ENCODE measurements around the gene DUSP22. TPM values are rescaled to one million over a fixed set of nuclear protein-coding genes. Genes with fewer than 3 reads are reported as not detected.

Gene DUSP22
- total and polyA plus RNA-seq, 4 donors = 9.5 to 31.0 (median 20.1) TPM

- Histone ChIP-seq H3K27ac (ENCODE audit: low read depth in 1 of 2, low read length in 2 of 2) (no peak overlapping the region), H3K4me3 (ENCODE audit: low read depth in 1 of 3, low read length in 3 of 3) (no peak overlapping the region), H3K9ac (ENCODE audit: low read depth in 1 of 2, low read length in 2 of 2) (no peak overlapping the region), H3K27me3 (ENCODE audit: control insufficient read depth in 4 of 4, insufficient read depth in 4 of 4, low read length in 3 of 4) (no peaks in the 10 kb centered on the region), H3K9me3 (ENCODE audit: control insufficient read depth in 4 of 4, low read length in 3 of 4) (no peaks in the 10 kb centered on the region), H3K36me3 (ENCODE audit: control insufficient read depth in 4 of 4, insufficient read depth in 3 of 4, low read depth in 1 of 4, low read length in 3 of 4) (no peaks in the 10 kb centered on the region), H3K4me1 (ENCODE audit: control insufficient read depth in 4 of 4, insufficient read depth in 4 of 4, low read length in 3 of 4) (peaks cover 0 to 2% (median 0%) of the 10 kb centered on the region in 4 donors)
- no peak for DNase-seq (ENCODE audit: low spot score)
- TF ChIP-seq FOXA1 (IDR thresholded peaks at IDR 0.05) (no peak), RXRA (IDR thresholded peaks at IDR 0.05) (no peak)
- WGBS = 91% methylated on average over 8 of the region's 8 CpGs
Observed at GRCh38 chr6:301526-301925, 9.2 kb downstream of the DUSP22 start.

- Histone ChIP-seq H3K9ac (ENCODE audit: low read depth in 1 of 2, low read length in 2 of 2) (no peak overlapping the region), H3K4me1 (ENCODE audit: control insufficient read depth in 4 of 4, insufficient read depth in 4 of 4, low read length in 3 of 4) (peaks cover 0 to 2% (median 0%) of the 10 kb centered on the region in 4 donors), H3K27me3 (ENCODE audit: control insufficient read depth in 4 of 4, insufficient read depth in 4 of 4, low read length in 3 of 4) (no peaks in the 10 kb centered on the region), H3K36me3 (ENCODE audit: control insufficient read depth in 4 of 4, insufficient read depth in 3 of 4, low read depth in 1 of 4, low read length in 3 of 4) (no peaks in the 10 kb centered on the region), H3K27ac (ENCODE audit: low read depth in 1 of 2, low read length in 2 of 2) (no peak overlapping the region), H3K9me3 (ENCODE audit: control insufficient read depth in 4 of 4, low read length in 3 of 4) (no peaks in the 10 kb centered on the region), H3K4me3 (ENCODE audit: low read depth in 1 of 3, low read length in 3 of 3) (no peak overlapping the region)
- no peak for DNase-seq (ENCODE audit: low spot score)
- TF ChIP-seq FOXA2 (IDR thresholded peaks at IDR 0.05) (no peak), TAF1 (conservative IDR thresholded peaks at IDR 0.05) (no peak)
- WGBS = 91% methylated on average over 20 of the region's 20 CpGs
Observed at GRCh38 chr6:301929-302705, 9.8 kb downstream of the DUSP22 start.

- Histone ChIP-seq H3K36me3 (ENCODE audit: control insufficient read depth in 4 of 4, insufficient read depth in 3 of 4, low read depth in 1 of 4, low read length in 3 of 4) (peaks cover 0 to 4% (median 0%) of the 10 kb centered on the region in 4 donors), H3K27ac (ENCODE audit: low read depth in 1 of 2, low read length in 2 of 2) (no peak overlapping the region), H3K9ac (ENCODE audit: low read depth in 1 of 2, low read length in 2 of 2) (no peak overlapping the region), H3K4me3 (ENCODE audit: low read depth in 1 of 3, low read length in 3 of 3) (no peak overlapping the region), H3K27me3 (ENCODE audit: control insufficient read depth in 4 of 4, insufficient read depth in 4 of 4, low read length in 3 of 4) (no peaks in the 10 kb centered on the region), H3K9me3 (ENCODE audit: control insufficient read depth in 4 of 4, low read length in 3 of 4) (no peaks in the 10 kb centered on the region), H3K4me1 (ENCODE audit: control insufficient read depth in 4 of 4, insufficient read depth in 4 of 4, low read length in 3 of 4) (peaks cover 0 to 2% (median 0%) of the 10 kb centered on the region in 4 donors)
- TF ChIP-seq GABPA (IDR thresholded peaks at IDR 0.05 in 1 of 2, conservative IDR thresholded peaks at IDR 0.05 in 1 of 2) (no peak), RAD21 (IDR thresholded peaks at IDR 0.05) (no peak), ZBTB33 (IDR thresholded peaks at IDR 0.05) (no peak), HNF4A (conservative IDR thresholded peaks at IDR 0.05) (no peak), HNF4G (IDR thresholded peaks at IDR 0.05) (no peak), TAF1 (conservative IDR thresholded peaks at IDR 0.05) (no peak), NR2F2 (IDR thresholded peaks at IDR 0.05) (no peak), SP1 (IDR thresholded peaks at IDR 0.05) (no peak), FOXA2 (IDR thresholded peaks at IDR 0.05) (no peak), JUND (IDR thresholded peaks at IDR 0.05) (no peak), CTCF (IDR thresholded peaks at IDR 0.05; ENCODE audit: low read depth, low read length, missing input control) (no peak), REST (IDR thresholded peaks at IDR 0.05) (no peak), FOXA1 (IDR thresholded peaks at IDR 0.05) (no peak)
- WGBS = 90% methylated on average over 9 of the region's 9 CpGs
- DNase-seq (ENCODE audit: low spot score) = no peak
Observed at GRCh38 chr6:302760-303159, 10.5 kb downstream of the DUSP22 start.
